Posterior cingulate gyrus (tissue), 11 donors: ENCODE results near the gene LRBA.

Source experiments
- DNase-seq, 10 donors: peaks; one replicate each; pipeline versions ENCODE4 v3.0.0 to v3.0.0-alpha.2; 2020 to 2021; ENCODE audit warnings: mixed read lengths in 3 of 10
- intact Hi-C: fragments of 100-400 bp; cut with DNase I; formaldehyde crosslinking; loops from one replicate; pipeline ENCODE4 v1.15.1; 2023

The LRBA gene

GRCh38 chr4:150315691-150316090 lies 699.4 kb downstream of the LRBA start:
- intact Hi-C loops, result no loop called here
- DNase-seq, result no peak

- no peak for DNase-seq
- intact Hi-C loops, result no loop called here
These were observed 699.9 kb downstream of the LRBA start for GRCh38 chr4:150315175-150315574.

GRCh38 chr4:150314031-150314430 lies 701.1 kb downstream of the LRBA start:
- intact Hi-C loops, result no loop called here
- DNase-seq, result no peak

GRCh38 chr4:150310159-150310895 lies 704.8 kb downstream of the LRBA start:
- no peak for DNase-seq
- intact Hi-C loops, result no loop called here

- DNase-seq, result no peak
- intact Hi-C loops, result no loop called here
These were observed 706.1 kb downstream of the LRBA start for GRCh38 chr4:150308824-150309472.

GRCh38 chr4:150306719-150307118 lies 708.4 kb downstream of the LRBA start:
- intact Hi-C loops, result no loop called here
- DNase-seq, result no peak

- DNase-seq, result no peak
- intact Hi-C loops, result no loop called here
These were observed 709.1 kb downstream of the LRBA start for GRCh38 chr4:150305995-150306394.

GRCh38 chr4:150302553-150302952 lies 712.5 kb downstream of the LRBA start:
- intact Hi-C loops, result no loop called here
- no peak for DNase-seq

GRCh38 chr4:150299816-150300215 lies 715.3 kb downstream of the LRBA start:
- no peak for DNase-seq
- intact Hi-C loops, result loop anchor here (2.0 kb wide), 1 partner anchor 567 kb away; no protein-coding TSS in a partner anchor

GRCh38 chr4:150297861-150298474 lies 717.1 kb downstream of the LRBA start:
- DNase-seq, result peak in 2 of 10 donors; percentile 17 to 23
- intact Hi-C loops, result loop anchor here (2.0 kb wide), 1 partner anchor 569 kb away; no protein-coding TSS in a partner anchor

GRCh38 chr4:150289881-150290280 lies 725.2 kb downstream of the LRBA start:
- intact Hi-C loops, result no loop called here
- DNase-seq, result no peak

GRCh38 chr4:150289198-150289597 lies 725.9 kb downstream of the LRBA start:
- DNase-seq, result no peak
- intact Hi-C loops, result no loop called here

- no peak for DNase-seq
- intact Hi-C loops, result no loop called here
These were observed 728.4 kb downstream of the LRBA start for GRCh38 chr4:150286656-150287055.

GRCh38 chr4:150283689-150284088 lies 731.4 kb downstream of the LRBA start:
- intact Hi-C loops, result no loop called here
- DNase-seq, result no peak

GRCh38 chr4:150280975-150281374 lies 734.1 kb downstream of the LRBA start:
- intact Hi-C loops, result no loop called here
- DNase-seq, result no peak

- peak in 5 of 10 donors; percentile 29 to 86 (median 62) for DNase-seq
These were observed 734.8 kb downstream of the LRBA start for GRCh38 chr4:150280081-150280895.

GRCh38 chr4:150278206-150278605 lies 736.9 kb downstream of the LRBA start:
- intact Hi-C loops, result no loop called here
- DNase-seq, result no peak

More at GRCh38 chr4:150280081-150280895, 734.8 kb downstream of the LRBA start:
- intact Hi-C loops, result no loop called here

GRCh38 chr4:150268444-150268843 lies 746.6 kb downstream of the LRBA start:
- DNase-seq, result no peak
- intact Hi-C loops, result no loop called here

- intact Hi-C loops, result no loop called here
- no peak for DNase-seq
These were observed 749.3 kb downstream of the LRBA start for GRCh38 chr4:150265806-150266205.

- no peak for DNase-seq
- intact Hi-C loops, result no loop called here
These were observed 750.4 kb downstream of the LRBA start for GRCh38 chr4:150264595-150265161.
